MM.1S (cell line): ENCODE results near the gene BNIP5.

Experiments
- CTCF ChIP-seq: fragments of 300-600 bp; sonication (generic); IDR thresholded peaks from 2 replicates; pipeline ENCODE4 v1.5.1; 2016; ENCODE audit warnings: antibody characterized with exemption, low read length, mixed read lengths
- EZH2 ChIP-seq: fragments of 300-600 bp; sonication (generic); optimal IDR thresholded peaks from 2 replicates; pipeline ENCODE3; 2017; ENCODE audit warnings: low read depth, mild to moderate bottlenecking, antibody characterized with exemption, low read length, mixed read lengths
- EZH2phosphoT487 ChIP-seq: fragments of 300-600 bp; sonication (generic); IDR thresholded peaks from 2 replicates; pipeline ENCODE4 v1.6.1; 2018; ENCODE audit warnings: antibody characterized with exemption, low read length

GRCh38 chr6:36289281-36289878 is 47.3 kb downstream of the BNIP5 start:
- TF ChIP-seq CTCF, result no peak
- TF ChIP-seq EZH2, result no peak
- no peak for TF ChIP-seq EZH2phosphoT487
